Neural crest cell (in vitro differentiated cells): ENCODE results near the gene TMTC1. TPM values are rescaled to one million over a fixed set of nuclear protein-coding genes. Genes with fewer than 3 reads are reported as not detected.

Source experiments
- DNase-seq: peaks from one replicate; pipeline ENCODE4 v3.0.0; 2021; ENCODE audit warnings: low read depth, mixed read lengths, low spot score
- H3K27ac Mint-ChIP-seq: one replicate; pipeline ENCODE4 v1.8.0; 2021; ENCODE audit warnings: mild to moderate bottlenecking, mixed read lengths; ENCODE audit not compliant: unreplicated experiment
- H3K27me3 Mint-ChIP-seq: 2 replicates; pipeline ENCODE4 v1.8.0; 2021; ENCODE audit warnings: low read depth, mild to moderate bottlenecking, mixed read lengths
- H3K36me3 Mint-ChIP-seq: 2 replicates; pipeline ENCODE4 v1.8.0; 2021; ENCODE audit warnings: low read depth, mild to moderate bottlenecking, mixed read lengths
- H3K4me1 Mint-ChIP-seq: 2 replicates; pipeline ENCODE4 v1.8.0; 2021; ENCODE audit warnings: mixed read lengths
- H3K4me3 Mint-ChIP-seq: one replicate; pipeline ENCODE4 v1.8.0; 2021; ENCODE audit warnings: mild to moderate bottlenecking, mixed read lengths
- H3K9me3 Mint-ChIP-seq: 2 replicates; pipeline ENCODE4 v1.8.0; 2021; ENCODE audit warnings: mixed read lengths
- CTCF ChIP-seq: fragments of 200-600 bp; sonication (generic); conservative IDR thresholded peaks from 2 replicates; pipeline ENCODE4 v1.5.0; 2021; ENCODE audit warnings: antibody characterized with exemption, mild to moderate bottlenecking
- total RNA-seq: library from RNA; stranded (reverse); gene quantifications from 2 replicates; pipeline ENCODE4 v1.2.1, GENCODE V29; 2021

Gene TMTC1
- total RNA-seq, 1 donor from 2014 or later: 13.1 TPM

GRCh38 chr12:29528161-29528560 lies 255.6 kb downstream of the TMTC1 start:
- Mint-ChIP-seq H3K27me3 (no peaks in the 10 kb centered on the region), H3K4me1 (peaks cover under 1% of the 10 kb centered on the region), H3K36me3 (no peaks in the 10 kb centered on the region), H3K9me3 (no peaks in the 10 kb centered on the region), H3K27ac (no peak overlapping the region), H3K4me3 (no peak overlapping the region)
- no peak for DNase-seq
- TF ChIP-seq CTCF: no peak

- DNase-seq: no peak
- Mint-ChIP-seq H3K4me3 (no peak overlapping the region), H3K4me1 (no peaks in the 10 kb centered on the region), H3K27ac (no peak overlapping the region), H3K36me3 (no peaks in the 10 kb centered on the region), H3K27me3 (no peaks in the 10 kb centered on the region), H3K9me3 (no peaks in the 10 kb centered on the region)
- no peak for TF ChIP-seq CTCF
Measured at GRCh38 chr12:29521951-29522350, 261.8 kb downstream of the TMTC1 start.

GRCh38 chr12:29519585-29520182 lies 264.1 kb downstream of the TMTC1 start:
- Mint-ChIP-seq H3K27ac (no peak overlapping the region), H3K27me3 (no peaks in the 10 kb centered on the region), H3K9me3 (no peaks in the 10 kb centered on the region), H3K4me1 (no peaks in the 10 kb centered on the region), H3K36me3 (no peaks in the 10 kb centered on the region), H3K4me3 (no peak overlapping the region)
- DNase-seq: peak; percentile 45
- peak; percentile 98 for TF ChIP-seq CTCF

- H3K4me1 Mint-ChIP-seq: no peaks in the 10 kb centered on the region
- H3K27me3 Mint-ChIP-seq: no peaks in the 10 kb centered on the region
- H3K9me3 Mint-ChIP-seq: no peaks in the 10 kb centered on the region
- H3K36me3 Mint-ChIP-seq: no peaks in the 10 kb centered on the region
- no peak for DNase-seq
- no peak overlapping the region for H3K27ac Mint-ChIP-seq
- no peak overlapping the region for H3K4me3 Mint-ChIP-seq
- no peak for TF ChIP-seq CTCF
Measured at GRCh38 chr12:29518407-29518806, 265.3 kb downstream of the TMTC1 start.

GRCh38 chr12:29517264-29517663 lies 266.5 kb downstream of the TMTC1 start:
- no peak for DNase-seq
- no peaks in the 10 kb centered on the region for H3K9me3 Mint-ChIP-seq
- H3K36me3 Mint-ChIP-seq: no peaks in the 10 kb centered on the region
- H3K27ac Mint-ChIP-seq: no peak overlapping the region
- no peaks in the 10 kb centered on the region for H3K4me1 Mint-ChIP-seq
- TF ChIP-seq CTCF: no peak
- no peaks in the 10 kb centered on the region for H3K27me3 Mint-ChIP-seq
- no peak overlapping the region for H3K4me3 Mint-ChIP-seq
